K562 (cell line): ENCODE results near the gene CDCA7L. TPM values are rescaled to one million over a fixed set of nuclear protein-coding genes. Genes with fewer than 3 reads are reported as not detected.

Experiments
- ATF7 ChIP-seq: fragments of 450-650 bp; IDR thresholded peaks from 2 replicates; pipeline ENCODE4 v1.7.1; 2014; ENCODE audit warnings: mild to moderate bottlenecking, moderate library complexity
- ELF1 ChIP-seq: fragments of 200-800 bp; sonication (Bioruptor generic); IDR thresholded peaks from 2 replicates; pipeline ENCODE4 v1.6.1; 2016; ENCODE audit warnings: missing genetic modification characterization, missing compliant biosample characterization
- HOXB6 ChIP-seq: fragments of 250-450 bp; sonication (Bioruptor Pico); IDR thresholded peaks from 2 replicates; pipeline ENCODE4 v1.5.1; 2022; ENCODE audit warnings: mild to moderate bottlenecking, borderline replicate concordance
- JUND ChIP-seq, 2 experiments: IDR thresholded peaks; 2 replicates in 1 of 2; 3 replicates in 1 of 2; pipeline ENCODE4 v1.6.1; 2011; ENCODE audit warnings: borderline replicate concordance in 2 of 2, low read depth in 2 of 2, low read length in 2 of 2, improper control_type of control experiment in 1 of 2, missing biosample characterization in 1 of 2, missing genetic modification characterization in 1 of 2, missing genetic modification reagents in 1 of 2
- SMARCA4 ChIP-seq: fragments of 450-650 bp; IDR thresholded peaks from 2 replicates; pipeline ENCODE4 v1.6.1; 2016
- ZNF316 ChIP-seq: fragments of 450-650 bp; IDR thresholded peaks from 2 replicates; pipeline ENCODE4 v1.6.1; 2016
- polyA plus RNA-seq, 8 experiments: library from polyadenylated mRNA; depleted of rRNA in 4 of 8; stranded (reverse) in 5 of 8; unstranded in 3 of 8; fragments of >200 nt; fragmentation: Nextera tagmentation in 2 of 8; fragmentation: Illumina TruSeq in 1 of 8; extraction: Ambion mirVana in 2 of 8; extraction: Trizol in 1 of 8; gene quantifications; 2 replicates each; pipeline versions ENCODE4 v1.2.1 to v1.2.3, GENCODE V29; 2011 to 2014; ENCODE audit warnings: inconsistent platforms in 1 of 8, missing spikeins in 1 of 8
- total RNA-seq, 7 experiments: library from RNA; depleted of rRNA in 6 of 7; stranded (reverse); fragments of >200 nt in 6 of 7; fragmentation: Illumina TruSeq in 2 of 7; extraction: Trizol in 2 of 7; gene quantifications; 2 replicates each; pipeline versions ENCODE4 v1.2.1 to v1.2.3, GENCODE V29; 2011 to 2021; ENCODE audit warnings: low replicate concordance in 1 of 7
- TF ChIP-seq, protein P1 (sequence below): sonication (generic); formaldehyde crosslinking; IDR thresholded peaks from 2 replicates; pipeline ENCODE4 v1.8.0; 2022; ENCODE audit warnings: missing genetic modification reagents, mild to moderate bottlenecking, moderate library complexity, borderline replicate concordance
- TF ChIP-seq, protein P2 (sequence below): sonication (generic); formaldehyde crosslinking; IDR thresholded peaks from 2 replicates; pipeline ENCODE4 v1.8.0; 2023; ENCODE audit warnings: missing genetic modification reagents, mild to moderate bottlenecking, borderline replicate concordance
- TF ChIP-seq, protein P3 (sequence below), 2 experiments: fragments of 250-450 bp in 1 of 2; fragments of 450-650 bp in 1 of 2; sonication (Bioruptor Pico) in 1 of 2; IDR thresholded peaks; 2 replicates each; pipeline versions ENCODE4 v1.6.1 to v1.8.0; 2016 to 2021; ENCODE audit warnings: mild to moderate bottlenecking in 2 of 2, moderate library complexity in 2 of 2, missing compliant biosample characterization in 1 of 2, missing genetic modification characterization in 1 of 2
- TF ChIP-seq, protein P4 (sequence below): fragments of 450-650 bp; formaldehyde crosslinking; IDR thresholded peaks from 2 replicates; pipeline ENCODE4 v1.4.0; 2020; ENCODE audit warnings: mild to moderate bottlenecking, mixed read lengths

CDCA7L gene
- total and polyA plus RNA-seq, 9 of the 15 experiments (the other 6 are each of a cell fraction or from before 2014, with no cell fraction given): 1.9 to 32.4 (median 3.1) TPM

DNA sequence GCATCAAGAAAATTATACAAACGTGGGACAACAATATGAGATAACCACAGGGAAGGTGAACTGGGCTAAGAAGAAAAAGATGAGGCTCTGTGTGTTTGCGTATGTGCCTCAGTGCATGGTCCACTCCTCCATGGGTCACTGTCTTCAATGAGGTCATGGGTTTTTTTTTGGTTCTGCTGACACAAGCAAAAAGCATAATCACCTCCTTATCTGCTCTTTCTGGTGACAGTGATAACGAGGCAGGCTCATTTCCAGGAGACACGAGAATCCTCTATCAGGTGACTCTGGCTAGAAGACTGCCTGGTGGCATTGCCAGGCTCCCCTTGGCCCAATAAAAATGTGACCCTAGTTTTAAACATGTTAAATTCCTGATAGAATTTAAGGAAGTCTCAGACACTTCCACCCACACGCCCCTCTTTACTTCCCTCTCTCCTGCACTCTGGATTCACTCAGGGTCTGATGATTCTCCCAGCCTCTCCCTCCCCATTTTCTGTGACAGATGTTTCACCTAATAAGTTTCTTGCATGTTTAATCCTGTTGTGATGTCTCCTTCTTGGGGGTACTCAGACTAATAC lies 35.3 kb upstream of the CDCA7L start (continued):
- TF ChIP-seq, protein P1, sequence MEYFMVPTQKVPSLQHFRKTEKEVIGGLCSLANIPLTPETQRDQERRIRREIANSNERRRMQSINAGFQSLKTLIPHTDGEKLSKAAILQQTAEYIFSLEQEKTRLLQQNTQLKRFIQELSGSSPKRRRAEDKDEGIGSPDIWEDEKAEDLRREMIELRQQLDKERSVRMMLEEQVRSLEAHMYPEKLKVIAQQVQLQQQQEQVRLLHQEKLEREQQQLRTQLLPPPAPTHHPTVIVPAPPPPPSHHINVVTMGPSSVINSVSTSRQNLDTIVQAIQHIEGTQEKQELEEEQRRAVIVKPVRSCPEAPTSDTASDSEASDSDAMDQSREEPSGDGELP (CRISPR knock-in tag): no peak
- TF ChIP-seq HOXB6 (CRISPR knock-in tag) (no peak), ELF1 (tag) (0 out of 2 replicates have a peak, but pooled peaks have one; percentile 22), JUND (IDR thresholded peaks at IDR 0.05; ENCODE audit: borderline replicate concordance, low read depth, low read length) (peak; percentile 61; the same call in 1 of the 2 replicates), JUND (tag; IDR thresholded peaks at IDR 0.05; ENCODE audit: borderline replicate concordance, low read depth, low read length) (peak; percentile 83; the same call in 2 of the 3 replicates), SMARCA4 (peak; percentile 24; the same call in 1 of the 2 replicates), ATF7 (peak; percentile 79), ZNF316 (peak; percentile 91)
- TF ChIP-seq, protein P2, sequence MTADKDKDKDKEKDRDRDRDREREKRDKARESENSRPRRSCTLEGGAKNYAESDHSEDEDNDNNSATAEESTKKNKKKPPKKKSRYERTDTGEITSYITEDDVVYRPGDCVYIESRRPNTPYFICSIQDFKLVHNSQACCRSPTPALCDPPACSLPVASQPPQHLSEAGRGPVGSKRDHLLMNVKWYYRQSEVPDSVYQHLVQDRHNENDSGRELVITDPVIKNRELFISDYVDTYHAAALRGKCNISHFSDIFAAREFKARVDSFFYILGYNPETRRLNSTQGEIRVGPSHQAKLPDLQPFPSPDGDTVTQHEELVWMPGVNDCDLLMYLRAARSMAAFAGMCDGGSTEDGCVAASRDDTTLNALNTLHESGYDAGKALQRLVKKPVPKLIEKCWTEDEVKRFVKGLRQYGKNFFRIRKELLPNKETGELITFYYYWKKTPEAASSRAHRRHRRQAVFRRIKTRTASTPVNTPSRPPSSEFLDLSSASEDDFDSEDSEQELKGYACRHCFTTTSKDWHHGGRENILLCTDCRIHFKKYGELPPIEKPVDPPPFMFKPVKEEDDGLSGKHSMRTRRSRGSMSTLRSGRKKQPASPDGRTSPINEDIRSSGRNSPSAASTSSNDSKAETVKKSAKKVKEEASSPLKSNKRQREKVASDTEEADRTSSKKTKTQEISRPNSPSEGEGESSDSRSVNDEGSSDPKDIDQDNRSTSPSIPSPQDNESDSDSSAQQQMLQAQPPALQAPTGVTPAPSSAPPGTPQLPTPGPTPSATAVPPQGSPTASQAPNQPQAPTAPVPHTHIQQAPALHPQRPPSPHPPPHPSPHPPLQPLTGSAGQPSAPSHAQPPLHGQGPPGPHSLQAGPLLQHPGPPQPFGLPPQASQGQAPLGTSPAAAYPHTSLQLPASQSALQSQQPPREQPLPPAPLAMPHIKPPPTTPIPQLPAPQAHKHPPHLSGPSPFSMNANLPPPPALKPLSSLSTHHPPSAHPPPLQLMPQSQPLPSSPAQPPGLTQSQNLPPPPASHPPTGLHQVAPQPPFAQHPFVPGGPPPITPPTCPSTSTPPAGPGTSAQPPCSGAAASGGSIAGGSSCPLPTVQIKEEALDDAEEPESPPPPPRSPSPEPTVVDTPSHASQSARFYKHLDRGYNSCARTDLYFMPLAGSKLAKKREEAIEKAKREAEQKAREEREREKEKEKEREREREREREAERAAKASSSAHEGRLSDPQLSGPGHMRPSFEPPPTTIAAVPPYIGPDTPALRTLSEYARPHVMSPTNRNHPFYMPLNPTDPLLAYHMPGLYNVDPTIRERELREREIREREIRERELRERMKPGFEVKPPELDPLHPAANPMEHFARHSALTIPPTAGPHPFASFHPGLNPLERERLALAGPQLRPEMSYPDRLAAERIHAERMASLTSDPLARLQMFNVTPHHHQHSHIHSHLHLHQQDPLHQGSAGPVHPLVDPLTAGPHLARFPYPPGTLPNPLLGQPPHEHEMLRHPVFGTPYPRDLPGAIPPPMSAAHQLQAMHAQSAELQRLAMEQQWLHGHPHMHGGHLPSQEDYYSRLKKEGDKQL: no peak
- TF ChIP-seq, protein P3, sequence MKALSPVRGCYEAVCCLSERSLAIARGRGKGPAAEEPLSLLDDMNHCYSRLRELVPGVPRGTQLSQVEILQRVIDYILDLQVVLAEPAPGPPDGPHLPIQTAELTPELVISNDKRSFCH (CRISPR knock-in tag; IDR thresholded peaks at IDR 0.05): no peak
- TF ChIP-seq, protein P3 (tag; IDR thresholded peaks at IDR 0.05): no peak
- TF ChIP-seq, protein P4, sequence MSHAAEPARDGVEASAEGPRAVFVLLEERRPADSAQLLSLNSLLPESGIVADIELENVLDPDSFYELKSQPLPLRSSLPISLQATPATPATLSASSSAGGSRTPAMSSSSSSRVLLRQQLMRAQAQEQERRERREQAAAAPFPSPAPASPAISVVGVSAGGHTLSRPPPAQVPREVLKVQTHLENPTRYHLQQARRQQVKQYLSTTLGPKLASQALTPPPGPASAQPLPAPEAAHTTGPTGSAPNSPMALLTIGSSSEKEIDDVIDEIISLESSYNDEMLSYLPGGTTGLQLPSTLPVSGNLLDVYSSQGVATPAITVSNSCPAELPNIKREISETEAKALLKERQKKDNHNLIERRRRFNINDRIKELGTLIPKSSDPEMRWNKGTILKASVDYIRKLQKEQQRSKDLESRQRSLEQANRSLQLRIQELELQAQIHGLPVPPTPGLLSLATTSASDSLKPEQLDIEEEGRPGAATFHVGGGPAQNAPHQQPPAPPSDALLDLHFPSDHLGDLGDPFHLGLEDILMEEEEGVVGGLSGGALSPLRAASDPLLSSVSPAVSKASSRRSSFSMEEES (CRISPR knock-in tag): peak; percentile 20; the same call in 1 of the 2 replicates
